Measurements from ENCODE around the gene DYRK1A.

GRCh38 chr21:37514038-37514667 lies 147.6 kb downstream of the DYRK1A start:
- TF ChIP-seq EZH2phosphoT487 (IDR thresholded peaks at IDR 0.05; ENCODE audit: low read length), result no peak
- TF ChIP-seq, protein P1, sequence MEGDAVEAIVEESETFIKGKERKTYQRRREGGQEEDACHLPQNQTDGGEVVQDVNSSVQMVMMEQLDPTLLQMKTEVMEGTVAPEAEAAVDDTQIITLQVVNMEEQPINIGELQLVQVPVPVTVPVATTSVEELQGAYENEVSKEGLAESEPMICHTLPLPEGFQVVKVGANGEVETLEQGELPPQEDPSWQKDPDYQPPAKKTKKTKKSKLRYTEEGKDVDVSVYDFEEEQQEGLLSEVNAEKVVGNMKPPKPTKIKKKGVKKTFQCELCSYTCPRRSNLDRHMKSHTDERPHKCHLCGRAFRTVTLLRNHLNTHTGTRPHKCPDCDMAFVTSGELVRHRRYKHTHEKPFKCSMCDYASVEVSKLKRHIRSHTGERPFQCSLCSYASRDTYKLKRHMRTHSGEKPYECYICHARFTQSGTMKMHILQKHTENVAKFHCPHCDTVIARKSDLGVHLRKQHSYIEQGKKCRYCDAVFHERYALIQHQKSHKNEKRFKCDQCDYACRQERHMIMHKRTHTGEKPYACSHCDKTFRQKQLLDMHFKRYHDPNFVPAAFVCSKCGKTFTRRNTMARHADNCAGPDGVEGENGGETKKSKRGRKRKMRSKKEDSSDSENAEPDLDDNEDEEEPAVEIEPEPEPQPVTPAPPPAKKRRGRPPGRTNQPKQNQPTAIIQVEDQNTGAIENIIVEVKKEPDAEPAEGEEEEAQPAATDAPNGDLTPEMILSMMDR (IDR thresholded peaks at IDR 0.05; ENCODE audit: low read length), result no peak

Measured in MM.1S (cell line).